Activated effector memory CD4-positive, alpha-beta T cell treated with Interleukin-2 at 50 U/mL for 16 hours (primary cell): Measurements from ENCODE around the gene KPNB1.

ENCODE experiments used
- DNase-seq: peaks from one replicate; pipeline ENCODE4 v3.0.0-alpha.2; 2020

Gene KPNB1

DNA sequence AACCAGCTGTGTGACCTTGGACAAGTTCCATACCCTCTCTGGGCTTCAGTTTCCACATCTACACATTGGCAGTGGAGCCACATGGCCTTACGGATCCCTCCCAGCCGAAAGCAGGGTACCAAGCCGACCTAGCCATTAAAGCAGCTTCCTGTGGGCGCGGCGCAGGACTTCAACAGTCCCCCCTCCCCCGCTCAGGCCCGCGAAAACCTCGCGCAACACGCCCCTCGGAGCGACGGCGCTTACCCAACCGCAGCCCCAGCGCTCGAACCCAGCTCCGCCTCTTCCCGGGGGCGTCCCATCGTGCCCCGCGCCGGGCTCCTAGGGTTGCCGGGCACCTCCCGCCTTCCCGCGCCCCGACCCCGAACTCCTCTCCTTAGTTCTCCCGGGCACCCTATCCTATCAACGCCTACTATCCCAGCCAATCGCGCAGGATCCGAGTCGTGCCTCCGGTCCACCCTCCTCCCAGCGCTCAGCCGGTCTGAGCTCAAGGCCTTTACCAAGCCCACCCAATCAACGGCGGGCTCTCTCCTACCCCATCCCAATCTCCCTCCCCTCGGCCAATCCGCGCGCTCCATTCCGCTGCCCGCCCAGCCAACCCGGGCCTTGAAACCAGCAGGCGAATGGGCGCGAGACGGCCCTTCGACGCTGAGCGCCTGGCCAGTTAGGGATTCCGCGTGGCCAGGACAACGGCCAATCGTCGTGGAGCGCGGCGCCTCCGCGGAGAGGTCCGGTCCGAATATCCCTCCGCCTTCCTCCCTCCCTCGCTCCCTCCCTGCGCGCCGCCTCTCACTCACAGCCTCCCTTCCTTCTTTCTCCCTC is at the start of gene KPNB1:
TSS of gene KPNB1 (plus strand) at position 767 of the 819 bp plus-strand sequence. CDS start 326 bp downstream, outside the sequence.
- peak; percentile 97 for DNase-seq

DNA sequence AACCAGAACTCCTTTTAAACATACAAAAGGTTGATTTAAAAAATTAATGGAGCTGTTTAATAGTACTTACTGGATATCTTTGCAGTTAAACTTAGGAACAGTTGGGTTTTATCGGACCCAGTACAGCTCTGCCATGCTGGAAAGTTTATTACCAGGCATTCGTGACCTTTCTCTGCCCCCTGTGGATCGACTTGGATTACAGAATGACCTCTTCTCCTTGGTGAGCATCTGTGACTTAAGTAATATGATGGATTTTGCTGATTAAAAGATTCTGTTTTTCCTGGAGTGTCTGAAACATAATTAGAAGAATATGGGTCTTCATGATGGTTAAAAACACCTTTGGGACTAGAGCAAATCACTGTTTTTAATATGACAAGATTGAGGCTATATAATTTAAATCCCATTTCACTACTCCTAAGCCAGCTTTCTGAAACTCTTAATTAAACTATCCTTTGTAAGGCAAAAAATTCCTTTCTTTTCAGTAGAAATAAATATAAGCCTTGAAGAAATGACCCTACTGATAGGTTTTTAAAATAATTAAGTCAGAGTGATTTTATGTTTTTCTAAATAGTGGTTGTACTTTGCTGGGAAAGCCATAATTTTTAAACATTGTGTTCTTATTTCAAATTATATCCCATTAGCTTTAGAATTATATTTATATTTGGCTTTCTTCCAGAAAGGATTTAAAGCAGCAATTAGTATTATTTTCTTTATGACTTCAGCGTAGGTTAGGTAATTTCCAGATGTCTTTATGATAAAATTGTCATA is 45.7 kb upstream of the KPNB1 start:
- no peak for DNase-seq

DNA sequence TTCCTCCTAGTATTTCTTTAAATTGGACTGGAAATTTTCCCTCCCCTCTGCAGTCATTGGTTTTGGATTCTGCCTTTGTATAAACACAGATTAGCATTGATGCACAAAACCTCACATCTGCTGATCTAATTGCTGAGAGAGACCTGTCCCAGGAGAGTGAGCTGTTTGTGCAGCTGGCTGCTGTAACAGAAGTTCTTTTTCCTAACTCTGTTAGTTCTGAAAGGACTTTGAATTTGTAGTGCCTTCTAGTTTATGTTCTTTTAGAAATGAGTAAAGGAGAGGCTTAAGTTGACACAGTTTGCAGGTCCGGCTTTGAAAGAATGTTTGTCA is 45.2 kb upstream of the KPNB1 start:
- DNase-seq, result no peak

DNA sequence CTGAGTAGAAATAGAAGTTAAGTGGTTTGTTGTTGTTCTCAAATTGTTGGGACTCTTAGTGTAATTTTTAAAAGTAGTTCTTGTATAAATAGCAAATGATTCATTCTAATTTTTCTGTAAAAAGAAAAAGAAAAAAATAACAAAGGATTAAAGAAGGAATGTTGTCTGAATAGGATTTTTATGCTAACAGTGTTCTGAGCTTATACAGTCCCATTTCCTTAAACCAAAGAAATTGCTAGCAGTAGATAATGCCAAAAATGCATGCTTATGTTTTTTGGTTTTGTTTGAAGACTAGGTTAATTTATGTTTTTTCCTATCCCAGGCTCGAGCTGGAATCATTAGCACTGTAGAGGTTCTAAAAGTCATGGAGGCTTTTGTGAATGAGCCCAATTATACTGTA is 44.7 kb upstream of the KPNB1 start:
- no peak for DNase-seq

DNA sequence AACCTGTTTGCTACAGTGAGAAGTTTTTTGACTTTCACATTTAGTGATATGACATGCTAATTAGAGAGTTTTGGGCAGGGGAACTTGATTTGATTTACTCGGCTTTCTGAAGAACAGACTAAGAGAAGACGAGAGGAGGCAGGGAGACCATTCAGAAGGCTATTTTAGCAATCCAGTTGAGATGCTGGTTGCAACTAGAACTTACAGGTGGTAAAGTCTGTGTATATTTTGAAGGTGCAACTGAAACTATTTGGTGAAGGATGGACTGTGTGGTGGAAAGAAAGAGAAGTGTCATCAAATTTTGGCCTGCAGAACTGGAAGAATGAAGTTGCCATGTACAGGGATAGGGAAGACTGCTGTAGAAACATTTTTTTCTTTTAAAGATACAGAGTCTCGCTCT is 42.2 kb upstream of the KPNB1 start:
- no peak for DNase-seq

DNA sequence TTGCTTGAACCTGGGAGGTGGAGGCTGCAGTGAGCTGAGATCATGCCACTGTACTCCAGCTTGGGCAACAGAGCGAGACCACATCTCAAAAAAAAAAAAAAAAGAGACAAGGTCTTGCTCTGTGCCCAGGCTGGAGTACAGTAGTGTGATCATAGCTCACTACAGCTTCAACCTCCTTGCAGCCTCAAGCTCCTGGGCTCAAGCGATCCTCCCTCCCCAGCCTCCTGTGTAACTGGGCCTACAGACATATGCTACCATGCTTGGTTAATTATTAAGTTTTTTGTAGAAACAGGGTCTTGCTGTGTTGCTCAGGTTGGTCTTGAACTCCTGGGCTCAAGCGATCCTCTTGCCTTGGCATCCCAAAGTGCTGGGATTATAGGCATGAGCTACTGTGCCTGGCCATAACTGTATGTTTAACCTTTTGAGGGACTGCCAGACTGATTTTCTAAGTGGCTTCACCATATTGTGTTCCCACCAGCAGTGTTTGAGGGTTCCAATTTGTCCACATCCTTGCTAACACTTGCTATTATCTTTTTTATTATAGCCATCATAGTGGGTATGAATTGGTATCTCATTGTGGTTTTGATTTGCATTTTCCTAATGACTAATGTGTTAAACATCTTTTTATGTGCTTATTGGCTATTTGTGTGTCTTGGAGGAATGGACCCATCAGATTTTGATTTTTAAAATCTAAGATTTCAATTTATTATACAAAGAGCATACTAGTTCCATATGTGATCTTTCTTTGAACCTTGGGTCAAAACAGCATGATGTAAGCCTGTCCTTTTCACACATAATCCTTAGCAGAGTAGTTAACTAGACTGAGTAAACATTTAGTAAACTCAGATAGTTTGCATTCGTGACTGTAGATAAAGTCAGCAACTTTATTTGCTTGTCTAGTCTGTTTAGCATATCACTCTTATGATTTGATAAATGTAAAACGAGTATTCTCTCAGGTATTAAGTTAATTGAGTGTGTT is 38.1 kb upstream of the KPNB1 start:
- no peak for DNase-seq

DNA sequence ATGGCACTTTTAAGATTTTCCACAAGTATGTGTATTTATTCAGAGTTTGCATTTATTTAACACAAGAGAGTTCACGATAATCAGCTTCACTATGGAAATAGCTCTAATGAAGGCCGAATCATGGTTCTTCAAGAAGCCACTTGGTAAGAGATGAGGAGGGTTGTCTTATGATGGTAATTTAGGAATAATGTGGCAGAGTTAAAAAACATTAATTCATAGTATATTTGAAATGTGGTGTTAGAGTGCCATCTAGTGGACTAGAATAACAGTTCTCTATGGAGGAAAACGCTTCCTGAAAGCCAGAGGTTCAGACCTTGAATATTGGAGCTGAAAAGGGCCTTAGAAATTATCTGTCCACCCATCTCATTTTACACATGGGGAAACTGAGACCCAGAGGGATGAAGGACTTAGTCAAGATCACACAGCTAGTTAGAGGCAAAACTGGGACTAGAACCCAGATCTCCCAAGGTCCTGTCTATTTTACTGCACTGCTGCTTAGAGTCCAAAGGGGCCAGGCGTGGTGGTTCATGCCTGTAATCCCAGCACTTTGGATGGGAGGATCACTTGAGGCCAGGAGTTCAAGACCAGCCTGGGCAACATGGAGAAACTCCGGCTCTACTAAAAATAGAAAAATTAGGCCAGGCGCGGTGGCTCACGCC is 33.8 kb upstream of the KPNB1 start:
- no peak for DNase-seq

DNA sequence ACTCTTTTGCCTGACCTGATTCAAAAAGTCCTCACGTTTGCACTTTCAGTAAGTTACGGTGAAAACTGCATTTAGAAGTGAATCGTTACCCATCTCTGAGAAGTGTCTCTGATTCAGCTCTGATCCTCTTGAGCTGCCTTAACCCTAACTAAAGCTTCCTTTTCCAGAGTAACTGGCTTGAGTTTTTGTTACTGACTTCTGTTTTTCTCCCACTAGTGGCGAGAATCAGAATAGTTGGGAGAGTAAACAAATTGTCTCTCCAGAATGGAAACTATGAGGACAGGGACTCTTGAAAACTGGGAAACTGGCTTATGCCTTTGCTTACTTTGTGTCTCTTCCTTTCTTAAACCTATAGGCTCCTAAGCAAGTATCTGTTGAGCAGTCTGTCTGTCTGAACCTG is 31.3 kb upstream of the KPNB1 start:
- DNase-seq, result no peak

DNA sequence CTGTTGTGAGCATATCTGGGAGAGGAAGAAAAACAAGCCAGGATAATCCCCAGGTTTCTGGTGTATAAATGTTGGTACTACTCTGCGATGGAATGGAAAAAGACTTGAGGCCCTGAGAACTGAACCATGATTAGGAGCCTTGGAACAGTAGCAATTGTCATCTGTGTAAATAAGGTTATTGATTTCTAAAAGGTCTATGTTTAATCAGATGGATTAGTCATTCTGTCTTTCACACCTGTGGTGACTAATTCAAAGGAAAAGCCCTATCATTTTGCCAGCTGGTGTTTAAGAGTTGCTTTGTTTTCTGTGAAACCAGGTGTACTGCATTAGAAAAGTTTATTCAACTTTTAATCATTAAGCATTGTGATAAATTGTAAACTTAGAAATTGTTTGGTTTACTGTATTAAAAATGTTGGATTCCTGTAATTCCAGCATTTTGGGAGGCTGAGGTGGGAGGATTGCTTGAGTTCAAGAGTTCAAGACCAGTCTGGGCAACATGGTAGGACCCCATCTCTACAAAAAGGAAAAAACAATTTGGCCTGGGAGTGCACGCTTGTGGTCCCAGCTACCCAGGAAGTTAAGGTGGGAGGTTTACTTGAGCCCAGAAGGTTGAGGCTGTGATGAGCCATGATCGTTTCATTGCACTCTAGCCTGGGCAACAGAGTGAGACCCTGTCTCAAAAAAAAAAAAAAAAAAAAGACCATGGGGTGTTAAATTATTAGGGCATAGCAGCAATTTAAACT is 29.0 kb upstream of the KPNB1 start:
- no peak for DNase-seq

DNA sequence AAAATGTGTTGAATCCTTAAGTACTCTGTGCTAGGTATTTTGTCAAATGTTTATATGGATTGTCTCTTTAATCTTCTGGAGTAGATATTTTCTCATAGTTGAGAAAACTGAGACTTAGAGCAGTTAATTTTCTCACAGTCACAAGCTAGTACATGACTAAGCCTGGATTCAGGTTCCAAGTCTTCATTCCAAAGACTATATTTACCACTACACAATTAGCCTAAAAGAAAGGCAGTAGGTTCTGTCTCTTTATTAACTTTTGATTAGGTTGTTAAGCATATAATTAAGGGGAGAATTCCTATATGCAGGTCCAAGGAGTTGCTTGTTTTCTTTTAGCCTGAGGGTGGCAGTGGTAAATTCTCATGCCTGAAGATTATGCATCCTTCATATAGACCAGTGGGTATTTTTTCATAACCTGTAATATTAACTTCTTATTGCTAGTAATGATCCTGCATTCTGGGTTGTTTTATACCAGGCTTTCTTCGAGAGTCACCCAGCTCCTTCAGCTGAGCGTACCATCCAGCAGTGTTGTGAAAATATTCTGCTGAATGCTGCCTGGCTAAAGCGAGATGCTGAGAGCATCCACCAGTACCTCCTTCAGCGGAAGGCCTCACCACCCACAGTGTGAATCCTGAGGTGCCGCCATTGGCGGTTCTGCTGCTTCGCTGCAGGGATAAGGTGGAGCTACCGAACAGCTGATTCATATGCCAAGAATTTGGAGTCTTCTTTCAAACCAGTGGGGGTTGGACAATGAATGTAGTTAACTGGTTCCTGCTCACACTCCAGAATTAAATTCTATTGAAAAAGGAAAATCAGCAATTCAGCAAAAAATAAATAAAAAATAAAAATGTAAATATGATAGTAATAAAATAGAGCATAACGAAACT is 28.2 kb upstream of the KPNB1 start:
- no peak for DNase-seq

DNA sequence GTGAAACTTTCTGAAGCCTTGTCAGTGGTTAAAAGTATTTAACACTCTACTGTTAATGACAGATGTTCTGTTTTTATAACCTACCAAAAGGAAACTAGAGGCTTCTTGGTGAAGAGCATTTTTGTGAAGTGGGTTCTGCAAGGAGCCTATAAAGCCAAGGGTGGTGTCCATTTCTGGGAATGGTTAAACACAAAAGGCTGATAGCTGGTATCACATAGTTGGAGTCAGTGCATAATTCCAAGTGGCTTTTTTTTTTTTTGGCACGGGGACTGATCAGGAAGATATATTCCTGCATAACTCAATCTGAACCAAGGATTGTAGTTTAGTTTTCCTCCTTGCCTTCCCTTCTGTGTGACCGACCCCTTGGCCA is 27.6 kb upstream of the KPNB1 start:
- no peak for DNase-seq

DNA sequence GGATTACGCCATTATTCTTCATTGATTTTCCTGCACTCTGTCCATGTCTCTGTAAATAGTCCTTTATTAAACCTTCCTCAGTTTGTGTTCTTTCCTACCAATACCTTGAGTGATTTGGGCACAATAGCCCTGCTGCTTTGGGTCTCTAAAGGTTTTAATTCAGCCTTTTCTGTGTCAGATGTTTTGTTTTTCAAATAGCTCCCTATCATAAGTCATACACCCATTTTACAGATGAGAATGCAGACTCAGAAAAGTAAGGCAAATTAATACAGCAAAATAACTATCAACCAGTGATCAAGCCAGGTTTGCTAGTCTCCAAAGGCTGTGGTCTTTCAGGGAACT is 25.0 kb upstream of the KPNB1 start:
- DNase-seq, result no peak

DNA sequence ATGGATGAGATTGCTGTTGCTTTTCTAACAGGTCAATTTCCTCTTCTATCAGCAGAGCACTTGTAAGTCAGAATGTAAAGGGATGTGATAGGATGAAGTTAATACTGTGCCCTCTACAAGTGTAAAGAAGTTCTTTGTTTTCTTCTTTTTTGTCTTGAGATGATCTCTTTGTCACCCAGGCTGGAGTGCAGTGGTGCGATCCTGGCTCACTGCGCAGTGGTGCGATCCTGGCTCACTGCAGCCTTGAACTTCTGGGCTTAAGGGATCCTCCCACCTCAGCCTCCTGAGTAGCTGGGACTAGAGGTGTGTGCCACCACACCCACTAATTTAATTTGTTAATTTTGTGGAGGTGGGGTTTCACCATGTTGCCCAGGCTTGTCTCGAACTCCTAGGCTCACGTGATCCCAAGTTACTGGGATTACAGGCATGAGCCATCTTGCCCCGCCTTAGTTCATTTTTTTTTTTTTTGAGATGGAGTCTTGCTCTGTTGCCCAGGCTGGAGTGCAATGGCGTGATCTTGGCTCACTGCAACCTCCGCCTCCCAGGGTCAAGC is 21.6 kb upstream of the KPNB1 start:
- no peak for DNase-seq

DNA sequence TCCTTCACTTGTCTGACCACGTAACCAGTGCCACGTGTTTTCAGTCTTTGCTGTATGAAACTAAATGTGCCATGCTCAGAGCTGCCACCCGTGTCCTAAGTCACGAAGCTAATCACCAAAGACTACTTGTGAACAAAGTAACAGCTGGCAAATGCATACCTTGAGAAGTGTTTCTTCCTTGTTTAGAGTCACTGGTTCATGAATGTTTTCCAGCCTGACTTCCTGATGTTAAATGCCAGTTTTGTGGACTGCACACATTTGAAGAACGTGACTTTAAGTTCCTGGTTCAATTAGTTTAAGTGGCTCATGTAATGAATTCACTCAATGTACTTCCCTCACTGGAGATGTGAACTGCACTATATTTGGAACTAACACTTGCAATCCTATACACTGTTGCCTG is 19.9 kb upstream of the KPNB1 start:
- DNase-seq, result no peak

DNA sequence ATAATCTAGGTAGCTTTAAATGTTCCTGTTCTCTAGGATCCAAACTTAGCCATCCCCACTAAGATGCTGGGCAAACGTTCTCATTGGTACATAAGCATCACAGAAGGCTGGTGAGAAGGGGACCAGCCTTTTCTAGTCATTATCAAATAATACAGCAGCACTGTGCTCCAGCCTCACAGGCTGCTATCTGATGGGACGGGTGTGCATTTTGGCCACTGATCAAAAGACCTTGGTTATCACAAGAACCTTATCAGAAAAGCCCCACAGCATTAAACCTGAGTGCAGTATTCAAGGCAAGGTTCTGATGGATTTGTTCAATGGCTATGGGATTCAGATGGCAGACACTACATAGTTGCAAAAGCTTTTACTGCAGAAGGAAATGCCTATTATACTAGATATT is 19.1 kb upstream of the KPNB1 start:
- no peak for DNase-seq

DNA sequence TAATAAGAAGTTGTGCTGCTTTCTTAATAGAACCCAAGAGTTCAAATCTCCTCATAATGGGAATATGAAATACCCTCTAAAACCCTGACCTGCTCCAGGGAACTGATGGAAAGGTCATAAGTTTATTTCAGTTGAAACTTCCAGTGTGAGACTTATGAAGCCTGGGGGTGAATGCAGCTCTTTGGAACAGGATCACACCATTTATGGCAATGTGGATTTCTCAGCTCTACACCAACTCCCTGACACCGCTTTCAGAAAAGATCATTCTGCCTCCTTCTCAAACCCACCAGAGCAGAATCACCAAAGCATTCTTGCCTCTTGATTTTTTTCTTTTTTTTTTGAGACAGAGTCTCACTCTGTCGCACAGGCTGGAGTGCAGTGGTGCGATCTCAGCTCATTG is 16.7 kb upstream of the KPNB1 start:
- DNase-seq, result no peak

DNA sequence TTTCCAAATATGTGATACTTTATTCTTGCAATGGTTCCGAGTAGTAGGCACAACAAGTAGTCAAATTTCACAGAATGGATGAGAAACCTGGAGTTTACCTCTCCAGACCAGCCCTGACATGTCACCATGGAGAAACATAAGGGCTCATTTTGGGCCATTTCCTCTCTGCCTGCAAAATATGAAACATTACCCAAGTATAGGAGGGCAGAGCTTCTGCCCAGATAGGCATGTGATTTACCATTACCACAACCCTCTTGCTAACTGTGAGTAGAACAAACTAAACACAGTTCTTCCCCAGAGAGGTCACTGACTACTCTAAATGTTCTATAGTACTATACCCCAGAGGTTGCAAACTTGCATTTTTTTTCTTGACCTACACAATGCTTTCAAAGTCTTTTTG is 15.7 kb upstream of the KPNB1 start:
- DNase-seq, result no peak

DNA sequence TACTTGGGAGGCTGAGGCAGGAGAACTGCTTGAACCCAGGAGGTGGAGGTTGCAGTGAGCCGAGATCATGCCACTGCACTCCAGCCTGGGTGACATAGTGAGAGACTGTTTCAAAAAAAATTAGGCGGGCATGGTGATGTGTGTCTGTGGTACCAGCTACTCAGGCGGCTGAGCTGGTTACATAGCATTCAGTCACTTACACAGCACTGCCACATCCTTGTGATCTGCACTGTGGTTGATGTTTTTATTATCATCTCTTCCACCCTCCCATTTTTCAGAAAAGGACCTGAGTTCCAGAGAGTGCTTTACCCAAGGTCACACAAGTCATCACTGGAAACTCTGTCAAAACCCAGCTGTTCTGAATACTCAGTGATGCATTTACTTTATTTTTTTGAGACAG is 14.8 kb upstream of the KPNB1 start:
- no peak for DNase-seq

DNA sequence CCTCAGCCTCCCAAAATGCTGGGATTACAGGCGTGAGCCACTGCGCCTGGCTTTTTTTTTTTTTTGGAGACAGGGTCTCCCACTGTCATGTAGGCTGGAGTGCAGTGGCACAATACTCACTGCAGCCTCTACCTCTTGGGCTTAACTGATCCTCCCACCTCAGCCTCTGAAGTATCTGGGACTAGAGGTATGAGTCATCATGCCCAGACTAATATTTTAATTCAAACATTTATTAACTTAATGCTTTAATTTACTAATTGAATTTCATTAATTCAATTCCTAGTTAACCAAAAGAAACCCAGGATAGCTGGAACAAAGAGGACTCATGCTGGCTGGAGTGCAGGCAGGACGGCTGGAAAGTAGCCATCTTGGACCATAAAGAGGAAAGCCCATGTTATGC is 14.0 kb upstream of the KPNB1 start:
- no peak for DNase-seq

DNA sequence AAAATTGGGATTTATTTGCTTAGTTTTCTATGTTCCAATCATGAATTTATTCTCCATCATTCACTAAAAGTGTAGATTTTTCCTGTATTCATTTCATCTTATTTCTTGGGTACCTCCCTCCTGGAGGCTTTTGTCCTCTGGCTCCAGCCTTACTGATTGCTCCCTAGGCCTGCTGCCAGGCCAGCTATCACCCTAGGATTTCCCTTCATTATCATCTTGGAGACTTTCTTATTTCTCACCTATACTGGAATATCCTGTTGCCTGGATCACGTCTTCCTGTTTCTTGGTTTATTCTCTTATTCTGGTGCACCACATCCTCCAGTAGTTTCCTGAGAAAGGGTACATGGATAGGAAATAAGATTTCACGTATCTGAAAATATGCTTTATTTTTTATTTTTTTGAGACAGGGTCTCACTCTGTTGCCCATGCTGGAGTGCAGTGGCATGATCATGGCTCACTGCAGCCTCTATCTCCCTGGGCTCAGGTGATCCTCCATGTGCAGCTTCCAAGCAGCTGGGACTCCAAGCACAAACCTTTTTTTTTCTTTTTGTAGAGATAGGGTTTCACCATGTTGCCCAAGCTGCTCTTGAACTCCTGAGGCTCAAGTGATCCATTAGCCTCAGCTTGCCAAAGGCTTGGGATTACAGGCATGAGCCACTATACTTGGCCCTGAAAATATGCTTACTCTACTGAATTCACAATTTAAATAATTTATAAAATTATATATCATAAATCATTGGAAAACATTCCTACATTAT is 13.3 kb upstream of the KPNB1 start:
- DNase-seq, result no peak
